IPS-NIHi7 (cell line): ENCODE measurements around the gene HERPUD2.

ENCODE experiments used
- DNase-seq: peaks from one replicate; pipeline ENCODE4 v3.0.0; 2012; ENCODE audit warnings: mixed read lengths; ENCODE audit errors: extremely low spot score

The HERPUD2 gene

GRCh38 chr7:35694784-35695472 is at the start of gene HERPUD2:
Gene HERPUD2, minus strand, starts transcription at chr7:35695135. Its CDS starts 805 bp downstream, at chr7:35694330.
- peak; percentile 94 for DNase-seq

GRCh38 chr7:35738889-35739288 is 44.0 kb upstream of the HERPUD2 start:
- DNase-seq = no peak

GRCh38 chr7:35736725-35737124 is 41.8 kb upstream of the HERPUD2 start:
- DNase-seq = no peak

- DNase-seq = no peak
Observed at GRCh38 chr7:35735396-35735795, 40.5 kb upstream of the HERPUD2 start.

- no peak for DNase-seq
Observed at GRCh38 chr7:35734001-35734483, 39.1 kb upstream of the HERPUD2 start.

- DNase-seq = no peak
Observed at GRCh38 chr7:35731349-35731748, 36.4 kb upstream of the HERPUD2 start.

- no peak for DNase-seq
Observed at GRCh38 chr7:35729061-35729783, 34.3 kb upstream of the HERPUD2 start.

- DNase-seq = no peak
Observed at GRCh38 chr7:35728412-35729060, 33.6 kb upstream of the HERPUD2 start.

GRCh38 chr7:35727571-35727970 is 32.6 kb upstream of the HERPUD2 start:
- no peak for DNase-seq

- no peak for DNase-seq
Observed at GRCh38 chr7:35726654-35727053, 31.7 kb upstream of the HERPUD2 start.

- DNase-seq = no peak
Observed at GRCh38 chr7:35725280-35725680, 30.3 kb upstream of the HERPUD2 start.

GRCh38 chr7:35723011-35723410 is 28.1 kb upstream of the HERPUD2 start:
- DNase-seq = no peak

- DNase-seq = no peak
Observed at GRCh38 chr7:35722054-35722849, 27.3 kb upstream of the HERPUD2 start.

- DNase-seq = no peak
Observed at GRCh38 chr7:35721288-35721687, 26.4 kb upstream of the HERPUD2 start.

GRCh38 chr7:35720849-35721248 is 25.9 kb upstream of the HERPUD2 start:
- no peak for DNase-seq

GRCh38 chr7:35720032-35720431 is 25.1 kb upstream of the HERPUD2 start:
- DNase-seq = no peak

GRCh38 chr7:35718047-35718446 is 23.1 kb upstream of the HERPUD2 start:
- no peak for DNase-seq

- no peak for DNase-seq
Observed at GRCh38 chr7:35717516-35717915, 22.6 kb upstream of the HERPUD2 start.

GRCh38 chr7:35717013-35717412 is 22.1 kb upstream of the HERPUD2 start:
- no peak for DNase-seq

GRCh38 chr7:35716038-35716803 is 21.3 kb upstream of the HERPUD2 start:
- DNase-seq = no peak

- no peak for DNase-seq
Observed at GRCh38 chr7:35714862-35715261, 19.9 kb upstream of the HERPUD2 start.
